Embryonic facial prominence (tissue), 1 donor: ENCODE measurements around the gene MED17.
"Not testable (repeated sequence)": the region's sequence is repeated elsewhere in the genome, so short reads cannot be mapped to it uniquely, and the experiment has no call there.

ENCODE experiments used
- DNase-seq: peaks from one replicate; pipeline ENCODE4 v3.0.0-alpha.2; 2016; ENCODE audit errors: extremely low spot score

MED17 gene

DNA sequence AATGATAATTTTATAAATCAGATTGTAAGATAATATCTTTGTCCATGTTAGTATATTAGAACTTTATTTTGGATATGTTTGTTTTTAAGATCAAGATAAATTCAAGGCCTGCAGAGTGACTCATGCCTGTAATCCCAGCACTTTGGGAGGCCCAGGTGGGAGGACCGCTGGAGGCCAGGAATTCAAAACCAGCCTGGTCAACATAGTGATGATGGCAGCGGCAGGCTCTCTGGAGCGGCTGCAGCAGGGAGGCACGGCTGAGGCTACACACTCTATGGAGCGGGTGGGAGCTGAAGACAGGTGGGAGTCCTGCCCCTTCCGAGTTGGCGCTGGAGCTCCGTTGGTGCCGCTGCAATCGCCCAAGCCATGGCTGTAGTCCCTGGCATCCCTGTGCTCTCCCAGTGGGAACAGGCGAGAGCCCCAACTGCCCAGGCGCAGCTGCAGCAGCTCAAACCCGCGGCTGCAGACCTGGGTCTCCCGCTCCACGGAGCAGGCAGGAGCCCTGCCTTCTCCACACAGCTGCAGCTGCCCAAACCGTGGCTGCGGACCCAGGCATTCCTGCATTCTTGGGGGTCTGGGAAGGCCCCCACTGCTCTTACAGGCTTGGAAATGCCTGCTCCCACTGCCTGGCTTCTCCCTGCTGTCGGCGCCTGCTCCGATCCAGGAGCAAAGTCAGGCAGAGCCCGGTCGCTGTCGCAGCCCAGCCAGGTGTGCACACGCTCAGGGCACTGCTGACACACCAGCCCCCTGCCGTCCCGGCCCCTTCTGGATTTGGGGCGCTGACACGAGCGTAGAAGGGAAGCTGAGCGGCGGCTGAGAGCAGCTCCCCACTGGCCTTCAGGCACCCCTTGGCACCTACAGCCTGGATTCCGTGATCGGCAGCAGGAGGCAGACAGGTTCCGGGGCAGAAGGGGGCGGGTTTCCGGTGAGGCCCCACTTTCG lies 25.9 kb upstream of the MED17 start:
- no peak for DNase-seq

DNA sequence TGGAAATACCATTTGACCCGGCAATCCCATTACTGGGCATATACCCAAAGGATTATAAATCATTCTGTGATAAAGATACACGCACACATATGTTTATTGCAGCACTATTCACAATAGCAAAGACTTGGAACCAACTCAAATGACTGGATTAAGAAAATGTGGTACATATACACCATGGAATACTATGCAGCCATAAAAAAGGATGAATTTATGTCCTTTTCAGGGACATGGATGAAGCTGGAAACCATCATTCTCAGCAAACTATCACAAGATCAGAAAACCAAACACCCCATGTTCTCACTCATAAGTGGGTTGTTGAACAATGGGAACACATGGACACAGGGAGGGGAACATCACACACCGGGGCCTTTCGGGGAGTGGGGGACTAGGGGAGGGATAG lies 25.0 kb upstream of the MED17 start:
- not testable (repeated sequence) for DNase-seq

DNA sequence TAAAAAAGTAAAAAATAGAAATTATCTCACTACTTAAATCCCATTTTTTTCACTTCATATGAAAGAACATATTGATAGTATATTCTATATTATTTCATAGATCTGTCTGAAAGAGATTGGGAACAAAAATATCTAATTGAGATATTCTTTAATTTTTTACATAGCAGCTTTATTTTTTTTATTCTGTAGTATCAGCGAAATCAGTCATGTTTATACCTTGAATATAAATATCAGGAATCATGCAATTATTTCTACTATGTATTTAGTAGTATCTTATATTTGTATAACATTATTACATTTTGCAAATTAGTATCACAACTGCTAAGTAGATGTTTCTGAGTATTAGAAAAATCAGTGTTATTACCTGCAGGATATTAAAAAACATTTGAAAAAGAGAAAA lies 22.2 kb upstream of the MED17 start:
- no peak for DNase-seq

DNA sequence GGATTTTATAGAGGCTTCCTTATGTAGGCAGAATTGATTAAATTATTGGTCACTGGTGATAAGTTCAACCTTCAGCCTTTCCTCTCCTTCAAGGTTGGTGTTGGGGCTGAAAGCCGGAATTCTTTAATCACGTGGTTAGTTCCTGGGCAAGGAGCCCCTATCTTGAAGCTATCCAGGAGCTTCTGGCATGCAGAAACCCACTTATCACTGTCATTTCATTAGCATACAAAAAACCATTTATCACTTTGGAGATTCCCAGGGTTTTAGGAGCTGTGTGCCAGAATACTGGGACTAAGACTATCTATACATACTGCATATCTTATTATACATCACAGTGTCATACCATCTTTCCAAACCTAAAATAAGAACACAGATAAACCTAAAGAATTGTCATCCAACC lies 18.5 kb upstream of the MED17 start:
- DNase-seq, result no peak

DNA sequence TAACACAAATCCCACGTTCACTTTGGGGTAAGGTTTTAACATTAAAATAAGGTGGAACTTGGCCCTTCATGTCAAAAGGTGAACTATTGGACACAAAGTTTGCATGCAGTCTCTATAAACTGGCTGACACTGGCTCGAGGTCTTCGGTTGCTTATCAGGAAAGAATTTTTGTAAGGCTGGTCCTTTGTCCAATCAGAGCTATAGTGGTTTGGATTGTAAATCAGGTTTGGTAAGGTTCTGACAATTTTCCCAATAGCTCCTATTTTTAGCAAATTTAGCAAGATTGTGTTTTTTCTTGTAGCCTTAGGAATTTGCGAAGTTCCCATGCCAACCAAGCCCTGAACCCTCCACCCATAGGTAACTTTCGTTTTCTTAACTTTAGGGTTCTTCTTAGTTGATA lies 17.6 kb upstream of the MED17 start:
- DNase-seq, result no peak

DNA sequence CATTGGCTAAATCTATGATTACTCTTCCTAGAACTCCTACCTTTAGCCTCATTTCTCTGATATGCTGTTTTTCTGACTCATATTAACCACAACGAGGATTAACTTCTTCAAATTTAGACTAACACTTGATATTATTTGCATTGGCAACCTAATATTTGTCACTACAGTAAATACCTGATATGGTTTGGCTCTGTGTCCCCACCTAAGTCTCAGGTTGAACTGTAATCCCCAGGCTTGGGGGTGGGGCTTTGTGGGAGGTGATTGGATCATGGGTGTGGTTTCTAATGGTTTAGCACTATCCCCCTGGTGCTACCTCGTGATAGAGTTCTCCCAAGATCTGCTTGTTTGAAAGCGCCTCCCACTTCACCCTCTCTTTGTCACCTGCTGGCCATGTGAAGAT lies 17.1 kb upstream of the MED17 start:
- DNase-seq, result no peak

DNA sequence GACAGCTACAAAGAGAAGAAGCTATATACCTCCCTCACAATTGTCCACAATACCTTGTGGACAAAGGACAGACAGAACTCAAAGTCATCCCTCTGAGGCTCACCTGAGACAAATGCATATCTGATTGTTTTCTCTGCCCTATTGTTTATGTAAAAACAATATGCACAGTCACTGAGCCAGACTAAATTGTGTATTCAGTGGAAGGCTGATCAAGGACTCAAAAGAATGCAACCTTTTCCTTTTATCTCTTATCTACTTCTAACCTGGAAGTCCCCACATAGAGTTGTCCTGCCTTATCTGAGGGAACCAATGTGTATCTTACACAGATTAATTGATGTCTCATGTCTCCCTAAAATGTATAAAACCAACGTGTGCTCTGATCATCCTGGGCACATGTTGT lies 13.9 kb upstream of the MED17 start:
- DNase-seq, result no peak

DNA sequence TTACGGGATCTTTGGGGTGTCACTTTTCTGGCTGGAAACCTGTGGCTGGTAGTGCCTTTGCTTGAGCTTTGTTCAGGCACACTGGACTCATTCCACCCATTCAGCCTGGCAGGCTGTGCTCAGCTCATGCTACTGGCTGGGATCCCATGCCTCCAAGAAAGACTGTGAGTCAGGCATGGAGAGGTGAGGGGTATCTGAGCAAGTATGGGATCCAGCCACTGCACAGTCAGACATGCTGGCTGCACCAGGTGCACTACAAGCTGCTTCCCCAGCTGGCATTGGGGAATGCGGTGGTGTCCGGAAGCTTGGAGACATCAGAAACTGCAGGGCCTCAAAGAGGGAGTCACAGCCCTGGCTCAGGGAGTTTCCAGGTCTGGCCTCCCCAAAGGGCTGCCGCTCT lies 12.0 kb upstream of the MED17 start:
- no peak for DNase-seq

DNA sequence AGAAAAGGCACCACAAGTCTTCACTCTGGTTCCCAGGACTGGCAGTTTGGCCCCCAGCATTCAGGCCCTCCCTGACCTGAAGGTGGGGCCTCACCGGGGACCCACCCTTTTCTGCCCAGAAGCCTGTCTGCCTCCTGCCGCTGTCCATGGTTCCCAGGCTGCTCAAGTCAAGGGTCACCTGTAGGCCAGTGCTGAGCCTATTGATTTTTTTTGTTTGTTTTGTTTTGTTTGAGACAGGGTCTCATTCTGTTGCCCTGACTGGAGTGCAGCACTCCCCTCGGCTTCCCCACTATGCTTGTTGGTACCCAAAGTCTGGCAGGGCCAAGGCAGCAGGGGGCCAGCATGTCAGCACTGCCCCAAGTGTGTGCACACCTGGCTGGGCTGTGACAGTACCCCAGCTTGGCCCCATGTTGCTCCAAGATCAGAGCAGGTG lies 11.0 kb upstream of the MED17 start:
- no peak for DNase-seq

DNA sequence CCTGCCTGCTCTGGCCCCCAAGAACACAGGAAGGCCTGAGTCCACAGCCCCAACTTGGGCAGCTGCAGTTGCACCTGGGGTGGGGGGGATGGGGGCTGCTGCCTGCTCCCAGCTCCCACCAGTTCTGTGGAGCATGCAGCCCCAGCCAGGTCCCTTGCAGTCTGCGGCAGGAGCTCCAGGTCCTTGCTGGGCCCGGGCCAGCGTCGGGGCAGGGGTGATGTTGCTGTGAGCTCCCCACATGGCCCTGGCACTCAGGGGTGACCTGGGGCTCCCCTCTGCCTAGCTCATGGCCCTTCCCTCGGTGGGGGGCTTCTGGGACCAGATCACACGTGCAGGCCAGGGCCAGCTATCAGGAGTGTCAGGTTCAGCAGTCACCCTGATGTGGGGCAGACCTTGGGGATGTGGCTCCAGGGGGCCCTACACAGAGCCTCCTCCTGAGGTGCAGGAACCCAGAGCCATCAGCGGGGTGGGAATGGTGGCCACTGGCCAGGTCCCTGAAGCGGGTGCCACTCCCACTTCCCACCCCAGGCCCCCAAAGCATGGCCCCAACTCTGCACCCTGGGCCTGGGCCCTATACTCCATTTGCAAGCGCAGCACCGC lies 10.4 kb upstream of the MED17 start:
- no peak for DNase-seq

DNA sequence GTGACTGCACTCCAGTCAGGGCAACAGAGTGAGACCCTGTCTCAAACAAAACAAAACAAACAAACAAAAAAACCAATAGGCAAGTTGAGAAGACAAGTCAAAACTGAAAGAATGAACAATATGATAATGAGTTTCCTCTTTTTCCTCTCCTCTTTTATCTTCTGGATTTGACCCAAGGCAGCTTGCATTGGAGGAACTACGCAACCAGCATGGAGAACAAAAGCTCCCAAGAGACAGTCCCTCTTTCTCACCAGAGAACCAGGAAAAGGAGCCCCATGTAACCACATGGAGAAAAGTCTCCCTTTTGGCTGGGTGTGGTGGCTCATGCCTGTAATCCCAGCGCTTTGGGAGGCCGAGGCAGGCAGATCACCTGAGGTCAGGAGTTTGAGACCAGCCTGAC lies 9.5 kb upstream of the MED17 start:
- not testable (repeated sequence) for DNase-seq

DNA sequence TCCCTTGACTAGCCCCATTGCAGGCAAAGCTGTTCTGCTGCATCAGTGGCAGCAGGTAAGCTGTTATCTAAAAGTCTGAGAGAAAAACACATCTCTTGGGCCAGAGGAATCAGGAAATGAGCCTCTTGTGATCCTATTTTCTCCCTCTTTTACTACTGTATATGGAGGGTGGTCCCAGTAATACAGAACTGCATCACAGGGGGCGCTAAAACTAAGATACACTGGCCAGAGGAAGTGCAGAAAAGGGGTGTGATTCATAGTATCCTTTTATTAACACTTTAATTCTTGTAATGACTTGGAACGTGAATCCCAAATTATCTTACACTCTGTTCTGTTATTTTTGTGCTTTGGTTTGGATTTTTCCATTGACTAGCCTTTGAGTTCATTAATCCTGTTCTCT lies 8.8 kb upstream of the MED17 start:
- DNase-seq, result no peak

DNA sequence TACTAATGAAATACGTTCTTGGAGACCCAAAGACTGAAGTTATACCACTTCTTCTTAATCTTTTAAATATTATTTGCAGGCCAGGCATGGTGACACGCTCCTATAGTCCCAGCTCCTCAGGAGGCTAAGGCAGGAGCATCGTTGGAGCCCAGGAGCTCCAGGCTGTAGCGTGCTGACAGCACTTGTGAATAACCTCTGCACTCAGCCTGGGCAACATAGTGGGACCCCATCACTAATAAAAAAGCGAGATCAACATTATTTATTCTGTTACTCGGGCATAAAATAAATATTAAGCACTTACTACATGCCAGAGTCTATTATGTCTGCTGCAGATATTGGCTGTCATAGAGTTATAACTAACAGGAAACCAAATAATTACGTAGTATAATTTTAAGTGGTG lies 720 bp upstream of the MED17 start:
- no peak for DNase-seq

DNA sequence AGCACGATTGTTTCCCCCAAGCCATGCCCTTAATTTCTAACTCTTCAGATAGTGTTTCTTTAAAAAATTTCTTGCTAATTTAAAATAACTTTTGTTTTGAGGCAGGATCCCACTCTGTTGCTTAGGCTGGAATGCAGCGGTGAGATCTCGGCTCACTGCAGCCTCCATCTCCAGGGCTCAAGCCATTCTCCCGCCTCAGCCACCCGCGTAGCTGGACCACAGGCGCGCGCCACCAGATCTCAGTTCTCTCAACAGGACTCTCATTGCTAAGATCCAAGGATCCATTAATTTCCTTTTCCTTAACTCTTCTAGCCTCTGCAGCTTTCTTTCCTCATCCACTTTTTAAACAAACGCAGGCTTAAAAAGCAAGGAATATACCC lies 327 bp upstream of the MED17 start:
- no peak for DNase-seq

DNA sequence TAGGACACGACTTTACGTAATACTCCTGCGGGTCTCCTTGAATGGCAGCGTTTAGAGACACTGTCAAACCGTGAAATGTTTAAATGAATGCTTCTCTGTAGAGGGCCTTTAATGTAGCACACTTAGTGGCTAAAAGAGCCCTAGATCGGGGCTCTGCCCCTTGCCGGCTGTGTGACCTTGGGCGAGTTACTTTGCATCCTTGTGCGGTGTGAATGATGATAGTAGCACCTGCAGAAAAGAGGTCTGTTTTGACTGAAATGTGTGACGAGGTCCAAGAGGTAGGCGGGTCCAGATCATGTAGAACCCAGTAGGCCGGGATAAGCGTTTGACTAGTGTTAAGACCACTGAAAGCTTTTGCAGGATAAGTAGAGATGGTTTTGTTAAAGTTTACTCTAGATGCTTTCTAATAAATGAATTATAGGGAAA lies 866 bp downstream of the MED17 start:
- DNase-seq, result no peak

DNA sequence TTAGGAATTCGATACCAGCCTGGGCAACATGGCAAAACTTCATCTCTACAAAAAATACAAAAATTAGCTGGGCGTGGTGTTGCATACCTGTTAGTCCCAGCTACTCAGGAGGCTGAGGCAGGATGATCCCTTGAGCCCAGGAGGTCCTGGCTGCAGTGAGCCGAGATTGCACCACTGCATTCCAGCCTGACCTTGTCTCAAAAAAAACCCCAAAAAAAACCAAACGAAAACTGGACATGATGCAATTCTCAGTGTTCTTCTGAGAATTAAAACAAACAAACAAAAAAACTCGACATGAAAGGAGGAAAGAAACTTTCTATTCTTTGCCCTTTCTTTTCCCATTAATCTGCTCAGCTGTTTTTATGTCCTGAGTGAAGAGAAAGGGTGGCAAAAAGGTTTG lies 7.4 kb downstream of the MED17 start:
- DNase-seq, result no peak

DNA sequence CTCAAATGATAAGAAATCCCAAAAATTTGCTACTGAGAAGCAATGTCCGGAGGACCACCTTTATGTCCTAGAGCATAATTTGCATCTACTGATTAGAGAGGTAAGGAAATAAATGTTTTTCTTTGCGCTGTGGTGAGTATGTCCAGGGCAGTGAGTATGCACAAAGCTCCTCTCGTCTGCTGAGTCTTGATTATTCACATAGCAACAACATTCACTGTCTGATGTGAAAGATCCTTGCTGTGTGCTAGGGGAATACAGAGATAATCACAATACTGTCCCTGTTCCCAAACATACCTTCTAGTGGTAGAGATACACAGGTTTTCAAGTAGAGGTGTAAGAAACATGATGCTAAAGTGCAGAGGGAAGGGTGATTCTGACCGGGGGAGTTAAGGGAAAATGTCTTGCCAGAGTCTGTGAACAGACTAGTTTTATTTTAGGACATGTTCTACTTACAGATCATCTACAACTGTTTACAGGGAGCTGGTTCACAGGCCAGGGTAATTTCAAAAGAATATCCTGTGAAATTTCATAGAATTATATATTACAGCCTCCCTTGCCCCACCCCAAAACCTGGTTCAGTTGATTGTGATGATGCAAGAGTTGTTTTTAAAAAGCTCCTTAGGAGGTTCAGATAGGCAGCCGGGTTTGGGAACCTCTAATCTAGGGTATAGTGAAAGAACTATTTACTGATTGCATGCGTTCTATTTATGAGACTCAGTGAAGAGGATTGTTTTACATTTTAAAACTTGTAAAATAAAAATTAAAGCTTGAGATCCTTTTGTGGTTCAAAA lies 12.6 kb downstream of the MED17 start:
- DNase-seq, result no peak

DNA sequence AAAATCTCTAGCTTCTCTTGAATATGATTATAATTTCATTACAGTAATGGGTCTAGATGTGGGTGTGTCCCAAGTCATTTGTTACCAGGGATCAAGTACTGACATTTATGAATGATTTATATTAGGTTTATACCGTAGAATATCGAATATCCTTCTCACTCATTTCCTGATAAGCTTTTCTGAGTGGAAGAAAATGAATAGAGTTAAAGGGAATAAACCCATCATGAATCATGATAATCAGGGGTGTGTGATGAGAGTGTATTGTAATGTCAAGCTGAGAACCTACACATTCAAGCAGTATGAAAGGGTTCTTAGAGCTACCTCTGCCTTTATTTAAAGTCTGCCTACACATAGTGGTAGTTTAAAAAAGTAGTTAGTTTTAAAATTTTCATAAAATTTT lies 17.3 kb downstream of the MED17 start:
- no peak for DNase-seq

DNA sequence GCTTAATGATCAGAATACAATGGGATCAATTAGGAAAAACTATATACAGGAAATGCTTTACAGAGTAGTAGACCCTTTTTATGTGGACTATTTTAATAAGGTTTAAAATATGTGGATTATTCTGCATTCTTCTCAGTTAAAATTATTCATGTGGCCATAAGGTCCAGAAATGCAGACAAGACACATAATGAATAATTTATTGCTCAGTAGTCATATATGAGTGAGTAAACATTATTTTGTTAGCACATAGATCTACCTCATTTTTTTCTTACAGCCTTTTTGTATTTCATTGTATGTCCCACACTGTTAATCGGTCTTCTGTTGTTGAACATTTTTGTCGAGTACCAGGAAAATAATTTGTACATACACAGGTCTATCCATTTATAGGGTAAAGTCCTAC lies 20.8 kb downstream of the MED17 start:
- DNase-seq, result no peak

DNA sequence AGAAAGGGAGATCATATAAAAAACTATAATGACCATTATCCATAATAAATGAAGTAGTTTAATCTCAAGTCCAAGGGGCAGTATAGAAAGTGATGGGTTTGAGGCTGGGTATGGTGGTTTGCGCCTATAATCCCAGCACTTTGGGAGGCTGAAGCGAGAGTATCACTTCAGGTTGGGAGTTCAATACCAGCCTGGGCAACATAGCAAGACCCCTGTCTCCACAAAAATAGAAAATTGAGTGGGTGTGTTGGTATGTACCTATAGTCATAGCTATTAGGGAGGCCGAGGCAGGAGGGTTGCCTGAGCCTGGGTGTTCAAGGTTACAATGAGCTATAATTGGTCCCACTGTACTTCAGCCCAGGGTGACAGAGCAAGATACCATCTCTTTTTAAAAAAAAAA lies 23.9 kb downstream of the MED17 start:
- DNase-seq, result no peak

DNA sequence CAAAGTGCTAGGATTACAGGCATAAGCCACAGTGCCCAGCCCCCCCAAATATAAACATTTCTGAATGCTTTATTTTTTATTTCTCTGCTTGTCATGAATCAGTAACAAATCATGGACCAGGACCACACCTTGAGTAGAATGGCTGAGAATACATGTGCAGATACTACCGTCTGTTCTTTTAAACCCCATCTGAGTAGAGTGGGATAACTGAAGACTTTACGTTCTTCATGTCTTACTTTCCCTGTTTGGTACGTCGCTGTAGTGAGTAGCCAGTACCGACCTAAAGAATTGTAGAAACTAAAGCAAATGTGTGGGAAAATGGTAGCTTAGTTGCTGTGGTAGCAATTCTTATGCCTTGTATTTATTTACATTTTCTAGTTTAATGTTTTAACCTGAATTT lies 29.9 kb downstream of the MED17 start:
- DNase-seq, result no peak

DNA sequence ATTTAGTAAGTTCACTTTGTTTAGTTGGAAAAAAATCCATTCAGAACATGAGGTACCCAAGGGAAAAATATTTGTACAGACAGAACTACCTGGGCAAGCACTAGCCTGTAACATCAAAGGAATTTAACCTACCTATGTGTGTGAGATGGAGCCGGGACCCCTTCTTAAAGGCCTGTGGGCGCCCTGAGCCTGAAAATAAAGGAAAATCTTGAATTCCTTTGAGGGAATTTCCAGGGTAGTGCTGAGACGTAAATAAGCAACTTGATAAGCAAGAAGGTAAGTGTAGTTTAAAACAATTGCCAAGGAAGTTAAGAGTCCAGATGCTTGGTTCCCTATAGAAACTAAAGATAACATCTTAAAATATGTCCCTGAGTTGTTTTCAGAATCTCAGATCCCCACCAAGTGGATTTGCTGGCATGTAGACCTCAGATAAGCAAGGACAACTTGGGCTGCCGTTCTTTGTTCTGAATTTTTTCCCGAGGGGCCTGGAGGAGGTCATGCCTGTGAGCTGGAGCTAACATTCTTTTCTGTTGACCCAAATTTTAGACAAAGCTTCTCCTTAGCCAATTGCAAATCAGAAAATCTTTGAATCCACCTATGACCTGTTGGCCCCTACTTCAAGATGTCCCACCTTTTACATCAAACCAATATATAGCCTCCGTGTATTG lies 31.0 kb downstream of the MED17 start:
- no peak for DNase-seq
